BJ (cell line): ENCODE measurements around the gene AGAP1. TPM values are rescaled to one million over a fixed set of nuclear protein-coding genes. Genes with fewer than 3 reads are reported as not detected.
A peak's percentile ranks its signal among the peaks of the same experiment; 100 is the strongest.

ENCODE experiments used
- CTCF ChIA-PET: fragments of 350-600 bp; formaldehyde crosslinking; extraction: SDS; loops from one replicate; lab custom pipeline; 2021; ENCODE audit warnings: antibody characterized with exemption, inconsistent platforms; lab: Yijun Ruan, JAX
- POLR2A ChIA-PET: fragments of 300-600 bp; sonication (Branson Sonifier 250); formaldehyde crosslinking; extraction: SDS; loops from one replicate; lab custom pipeline; 2021; ENCODE audit warnings: antibody characterized with exemption; lab: Charles Lee
- DNase-seq: peaks from one replicate; pipeline ENCODE4 v3.0.0-alpha.2; 2011; ENCODE audit warnings: low read depth
- H3K27me3 ChIP-seq: 2 replicates; pipeline ENCODE4 v1.6.0; 2011; ENCODE audit warnings: low read length; ENCODE audit not compliant: control insufficient read depth, insufficient read depth
- H3K36me3 ChIP-seq: 2 replicates; pipeline ENCODE4 v1.5.1; 2011; ENCODE audit warnings: low read length; ENCODE audit not compliant: control insufficient read depth, insufficient read depth
- H3K4me3 ChIP-seq: 2 replicates; pipeline ENCODE4 v1.5.1; 2011; ENCODE audit warnings: low read depth, mild to moderate bottlenecking, control low read depth, low read length
- CTCF ChIP-seq: IDR thresholded peaks from 2 replicates; pipeline ENCODE4 v1.5.1; 2011; ENCODE audit warnings: low read depth, mild to moderate bottlenecking, control low read depth, inconsistent platforms, low read length, moderate library complexity; ENCODE audit not compliant: insufficient read depth
- polyA plus RNA-seq: library from polyadenylated mRNA; depleted of rRNA; stranded (reverse); fragments of >200 nt; gene quantifications from 2 replicates; pipeline ENCODE4 v1.2.3, GENCODE V29; 2011

Gene AGAP1
- polyA plus RNA-seq, 1 experiment, result 14.9 TPM

GRCh38 chr2:235861383-235861782 is 367.5 kb downstream of the AGAP1 start:
- H3K27me3 ChIP-seq, result no peaks in the 10 kb centered on the region
- POLR2A ChIA-PET, result no interaction called here
- TF ChIP-seq CTCF, result no peak
- H3K36me3 ChIP-seq, result no peaks in the 10 kb centered on the region
- CTCF ChIA-PET, result no interaction called here
- no peak for DNase-seq
- no peak overlapping the region for H3K4me3 ChIP-seq

GRCh38 chr2:235863414-235863813 is 369.6 kb downstream of the AGAP1 start:
- Histone ChIP-seq H3K27me3 (no peaks in the 10 kb centered on the region), H3K4me3 (no peak overlapping the region), H3K36me3 (no peaks in the 10 kb centered on the region)
- ChIA-PET CTCF (no interaction called here), POLR2A (no interaction called here)
- no peak for TF ChIP-seq CTCF
- no peak for DNase-seq

GRCh38 chr2:235864302-235864701 is 370.5 kb downstream of the AGAP1 start:
- ChIA-PET POLR2A (no interaction called here), CTCF (no interaction called here)
- no peak overlapping the region for H3K4me3 ChIP-seq
- no peaks in the 10 kb centered on the region for H3K27me3 ChIP-seq
- TF ChIP-seq CTCF, result no peak
- no peak for DNase-seq
- no peaks in the 10 kb centered on the region for H3K36me3 ChIP-seq

- Histone ChIP-seq H3K36me3 (no peaks in the 10 kb centered on the region), H3K4me3 (no peak overlapping the region), H3K27me3 (no peaks in the 10 kb centered on the region)
- CTCF ChIA-PET, result interaction anchor here (1.0 kb wide), 1 partner anchor 10 kb away, joined by 3 read pairs; no protein-coding TSS in a partner anchor
- POLR2A ChIA-PET, result no interaction called here
- DNase-seq, result peak; percentile 12
- TF ChIP-seq CTCF, result no peak
Measured at GRCh38 chr2:235864733-235865515, 371.1 kb downstream of the AGAP1 start.

- H3K27me3 ChIP-seq, result no peaks in the 10 kb centered on the region
- H3K36me3 ChIP-seq, result no peaks in the 10 kb centered on the region
- H3K4me3 ChIP-seq, result no peak overlapping the region
- ChIA-PET CTCF (interaction anchor here (1.0 kb wide), 1 partner anchor 11 kb away, joined by 3 read pairs; no protein-coding TSS in a partner anchor), POLR2A (no interaction called here)
- no peak for DNase-seq
- TF ChIP-seq CTCF, result no peak
Measured at GRCh38 chr2:235866373-235866772, 372.5 kb downstream of the AGAP1 start.
